Stimulated activated CD8-positive, alpha-beta memory T cell treated with anti-CD3 and anti-CD28 coated beads, Interleukin-2, amount 100 ng/mL, for 1 hour (primary cell): ENCODE results near the gene CAPN1.
"Not testable (repeated sequence)": the region's sequence is repeated elsewhere in the genome, so short reads cannot be mapped to it uniquely, and the experiment has no call there.

ENCODE experiments used
- DNase-seq, 2 donors: peaks; one replicate each; pipeline ENCODE4 v3.0.0-alpha.2; 2020; ENCODE audit warnings: low read depth in 2 of 2

Gene CAPN1

DNA sequence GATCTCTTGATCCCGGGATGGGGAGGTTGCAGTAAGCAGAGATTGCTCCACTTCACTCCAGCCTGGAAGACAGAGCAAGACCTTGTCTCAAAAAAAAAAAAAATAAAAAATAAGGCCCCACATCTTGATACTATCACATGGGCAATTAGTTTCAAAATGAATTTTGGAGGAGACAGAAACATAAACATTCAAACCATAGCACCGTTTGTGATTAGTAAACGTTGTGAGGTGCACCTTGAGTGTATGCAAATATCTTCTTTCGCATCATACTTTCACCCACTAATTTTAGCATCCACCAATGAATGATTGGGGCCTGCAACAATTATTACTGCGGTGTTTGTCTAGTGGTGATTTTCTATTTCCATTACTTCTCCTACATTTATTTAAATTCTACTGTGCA lies 22.7 kb upstream of the CAPN1 start:
- DNase-seq = no peak

DNA sequence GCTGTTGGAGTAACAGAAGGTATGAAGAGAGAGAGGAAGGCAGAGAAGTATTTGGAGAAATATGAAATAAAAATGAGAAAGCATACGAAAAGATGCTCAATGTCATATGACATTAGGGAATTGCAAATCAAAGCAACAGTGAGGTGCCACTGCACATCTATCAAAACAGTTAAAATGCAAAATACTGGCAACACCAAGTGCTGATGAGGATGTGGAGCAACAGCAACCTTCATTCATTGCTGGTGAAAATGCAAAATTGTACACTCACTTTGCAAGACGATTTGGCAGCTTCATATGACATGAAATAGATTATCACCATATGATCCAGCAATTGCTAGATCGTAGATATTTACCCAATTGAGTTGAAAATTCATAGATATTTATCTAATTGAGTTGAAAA lies 21.1 kb upstream of the CAPN1 start:
- no peak for DNase-seq

DNA sequence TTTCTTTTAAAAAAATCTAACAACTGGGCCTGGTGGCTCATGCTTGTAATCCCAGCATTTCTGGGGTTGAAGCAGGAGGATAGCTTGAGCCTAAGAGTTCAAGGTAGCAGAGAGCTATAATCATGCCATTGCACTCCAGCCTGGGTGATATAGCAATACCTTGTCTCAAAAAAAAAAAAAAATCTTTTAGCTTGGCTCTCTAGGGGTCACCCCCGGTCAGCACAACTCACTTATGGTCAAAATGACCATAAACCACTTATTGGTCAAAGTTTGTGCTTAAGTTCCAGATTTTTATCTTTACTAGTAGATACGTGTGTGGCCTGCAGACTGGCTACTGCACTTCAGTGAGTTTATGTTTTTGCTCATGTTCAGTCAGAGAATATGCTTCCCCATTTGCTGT lies 18.0 kb upstream of the CAPN1 start:
- DNase-seq = no peak

DNA sequence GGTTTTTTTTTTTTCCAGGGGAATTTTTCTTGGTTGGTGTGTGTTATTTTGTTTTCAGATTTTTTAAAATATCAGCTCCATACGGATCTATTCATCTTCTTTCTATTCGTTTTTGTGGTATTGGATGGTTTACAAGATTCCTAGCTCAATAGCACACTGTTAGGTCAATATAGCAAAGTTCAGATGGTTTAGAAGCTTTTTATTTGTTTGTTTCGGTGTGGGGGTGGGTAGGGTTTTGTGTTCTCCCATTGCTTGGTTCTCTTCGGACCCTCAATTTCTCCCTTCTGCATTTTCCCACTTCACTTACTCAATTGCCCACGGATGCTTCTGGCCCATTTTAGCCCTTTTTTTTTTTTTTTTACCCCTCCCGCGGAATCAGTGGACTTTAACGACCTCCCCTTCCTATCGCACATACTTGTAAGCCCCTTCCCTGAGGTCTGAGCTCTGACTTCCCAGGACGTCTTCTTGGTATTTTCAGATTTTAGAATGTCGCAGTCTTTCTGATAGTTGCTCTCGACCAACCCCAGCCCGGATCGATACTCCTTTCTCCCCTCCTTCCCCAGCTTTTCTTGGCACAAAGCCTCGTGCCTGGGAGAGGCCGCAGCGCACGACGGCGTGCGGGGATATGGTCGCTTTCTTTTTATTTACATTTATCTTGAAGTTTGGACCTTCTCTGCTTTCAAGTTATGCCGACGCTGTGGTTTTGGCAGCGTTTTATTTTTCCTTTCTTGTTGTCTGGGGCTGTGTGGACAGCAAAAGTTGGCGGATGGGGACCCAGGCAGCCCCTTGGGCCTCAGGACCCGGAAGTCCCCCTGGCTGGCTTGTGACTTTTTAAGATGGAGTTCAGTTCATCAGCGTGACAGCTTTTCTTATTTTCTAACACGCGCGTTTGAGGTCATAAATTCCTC lies 16.1 kb upstream of the CAPN1 start:
- DNase-seq = no peak

DNA sequence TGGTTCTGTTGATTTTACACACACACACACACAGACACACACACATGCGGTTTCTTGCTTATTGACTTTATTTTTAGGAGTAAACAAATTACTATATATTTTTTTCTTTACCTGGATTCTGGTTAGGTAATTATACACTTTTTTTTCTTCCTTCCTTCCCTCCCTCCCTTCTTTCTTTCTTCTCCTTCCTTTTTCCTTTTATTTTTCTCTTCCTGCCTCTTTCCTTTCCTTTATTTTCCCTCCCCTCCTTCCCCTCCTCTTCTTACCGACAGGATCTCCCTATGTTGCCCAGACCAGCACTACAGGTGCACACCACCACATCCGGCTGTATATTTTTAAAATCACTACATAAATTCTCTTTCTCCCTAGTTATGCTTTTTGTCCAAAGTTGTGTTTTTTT lies 14.8 kb upstream of the CAPN1 start:
- DNase-seq = no peak

DNA sequence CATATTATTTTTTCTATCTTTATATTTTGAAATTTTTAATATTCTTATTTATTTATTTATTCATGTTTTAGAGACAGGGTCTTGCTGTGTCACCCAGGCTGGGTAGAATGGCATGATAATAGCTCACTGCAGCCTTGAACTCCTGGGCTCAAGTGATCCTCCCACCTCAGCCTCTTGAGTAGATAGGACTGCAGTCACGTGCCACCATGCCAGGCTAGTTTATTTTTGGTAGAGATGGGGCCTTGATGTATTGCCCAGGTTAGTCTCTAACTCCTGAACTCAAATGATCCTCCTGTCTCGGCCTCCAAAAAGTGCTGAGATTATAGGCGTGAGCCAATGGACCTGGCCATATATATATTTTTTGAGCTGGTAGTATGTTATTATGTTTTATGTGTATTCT lies 14.1 kb upstream of the CAPN1 start:
- no peak for DNase-seq

DNA sequence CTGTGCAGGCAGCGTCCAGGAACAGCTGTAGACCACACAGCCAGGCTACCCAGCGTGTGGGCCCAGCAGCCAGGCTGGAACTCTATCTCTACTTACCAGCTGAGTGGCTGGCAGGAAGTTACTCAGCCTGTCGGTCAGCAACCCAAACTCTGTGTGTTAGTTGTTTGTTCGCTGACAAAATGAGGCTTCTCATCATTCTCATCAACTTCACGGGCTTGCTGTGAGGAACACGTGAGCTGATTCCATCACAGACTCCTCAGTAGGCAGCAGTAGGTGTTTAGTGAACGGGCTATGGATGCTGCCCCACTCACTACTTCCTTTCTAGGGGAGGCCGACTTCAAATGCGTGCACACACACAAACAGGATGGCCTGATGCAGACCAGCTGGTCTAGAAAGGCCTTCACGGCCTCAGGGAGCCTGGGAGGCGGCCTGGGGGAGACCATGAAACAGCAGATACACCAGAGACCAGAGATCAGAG lies 12.5 kb upstream of the CAPN1 start:
- DNase-seq = no peak

DNA sequence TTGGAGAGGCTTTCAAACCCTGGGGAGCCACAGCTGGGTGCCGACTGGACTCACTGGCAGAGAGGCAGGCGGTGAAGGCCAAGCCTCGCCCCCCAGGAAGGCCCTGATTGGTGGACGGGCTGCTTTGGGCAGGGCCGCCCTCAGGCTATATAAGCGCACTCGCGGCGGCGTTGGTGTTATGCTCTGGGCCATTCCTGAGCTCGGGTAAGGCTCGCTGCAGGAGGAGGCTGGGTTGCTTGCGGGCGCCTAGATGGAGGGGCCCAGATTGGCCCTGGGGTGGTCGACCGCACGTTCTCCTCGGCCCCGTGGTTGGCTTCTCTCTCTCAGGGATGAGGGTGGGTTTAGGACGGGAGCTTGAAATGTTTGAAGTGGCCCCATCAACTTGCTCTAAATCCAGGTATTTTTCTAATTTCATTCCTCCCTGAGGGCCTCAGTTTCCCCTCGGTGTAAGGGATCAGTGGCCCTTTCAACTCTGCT lies 11.6 kb upstream of the CAPN1 start, which contains the start of gene SPDYC:
SPDYC (plus strand) TSS at position 176 of the 477 bp plus-strand sequence. CDS start 1,125 bp downstream, outside the sequence.
- DNase-seq = no peak

DNA sequence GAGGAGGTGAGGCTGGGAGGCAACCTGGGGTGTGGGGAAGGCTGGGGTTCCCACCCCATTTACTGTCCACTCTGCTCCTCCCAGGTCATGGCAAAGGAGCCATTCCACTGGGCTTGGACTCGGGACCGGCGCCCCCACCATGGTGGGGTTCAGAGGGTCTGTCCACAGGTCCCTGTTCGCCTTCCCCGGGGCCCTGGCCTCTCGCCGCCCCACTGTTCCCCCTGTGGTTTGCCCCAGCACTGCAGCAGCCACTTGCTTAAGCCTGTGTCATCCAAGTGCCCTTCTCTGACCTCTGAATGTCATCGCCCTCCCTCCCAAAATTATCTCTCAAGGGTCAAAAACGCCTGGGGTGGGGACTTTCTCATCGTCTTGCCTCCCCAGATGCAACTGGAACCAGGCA lies 9.1 kb upstream of the CAPN1 start:
- DNase-seq = no peak

DNA sequence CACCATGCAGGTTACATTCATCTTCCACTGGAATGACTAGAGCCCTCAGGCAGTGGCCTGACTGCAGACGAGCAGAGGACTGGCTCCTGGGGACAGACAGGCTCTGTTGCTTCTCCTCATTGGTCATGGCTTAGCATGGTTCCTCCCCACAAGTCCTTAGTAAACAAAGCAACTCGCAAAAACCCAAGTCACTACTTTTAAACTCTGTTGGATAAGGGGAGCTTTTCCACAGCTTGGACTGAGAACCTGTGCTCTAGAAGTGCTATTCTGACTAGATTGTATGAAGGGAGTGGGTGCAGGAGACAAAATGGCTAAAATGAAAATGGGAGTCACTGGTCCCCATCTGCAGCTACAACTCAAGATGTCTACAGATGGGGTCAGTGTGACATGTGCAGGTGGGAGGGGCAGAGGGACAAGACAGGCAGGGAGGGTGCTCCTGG lies 7.1 kb upstream of the CAPN1 start:
- not testable (repeated sequence) for DNase-seq

DNA sequence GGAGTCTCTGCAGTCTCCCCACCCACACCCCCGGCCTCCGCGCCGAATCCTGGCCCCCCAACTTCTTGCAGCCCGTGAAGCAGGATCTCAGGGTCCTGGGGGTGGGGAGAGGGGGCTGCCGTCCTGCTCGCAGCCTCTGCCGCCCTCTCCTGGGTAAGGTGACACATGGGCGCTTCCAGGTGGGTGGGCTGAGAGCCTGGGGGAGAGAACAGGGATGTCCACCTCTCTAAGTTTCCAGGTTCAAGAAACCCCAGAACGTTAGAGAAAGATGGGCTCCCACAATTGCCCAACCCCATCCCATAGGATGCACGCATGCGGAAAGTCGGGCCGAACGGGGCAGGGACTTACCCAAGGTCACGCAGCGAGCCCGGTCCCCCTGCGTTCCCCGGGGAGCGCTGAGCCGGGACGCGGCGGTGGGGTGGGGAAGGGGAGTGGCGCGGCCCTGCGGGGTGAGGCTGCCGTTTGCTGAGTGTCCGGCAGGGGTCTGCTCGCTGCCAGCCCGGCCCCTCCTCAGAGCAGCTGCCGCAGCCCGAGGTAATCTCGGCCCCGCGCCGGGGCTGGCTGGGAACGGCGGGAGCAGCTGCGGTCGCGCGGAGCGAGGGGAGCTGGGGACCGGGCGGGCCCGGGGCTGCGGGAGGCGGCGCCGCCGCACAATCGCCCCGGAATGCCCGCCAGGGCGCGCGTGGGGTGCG lies 705 bp upstream of the CAPN1 start:
- DNase-seq = peak in 1 of 2 donors; percentile 34

DNA sequence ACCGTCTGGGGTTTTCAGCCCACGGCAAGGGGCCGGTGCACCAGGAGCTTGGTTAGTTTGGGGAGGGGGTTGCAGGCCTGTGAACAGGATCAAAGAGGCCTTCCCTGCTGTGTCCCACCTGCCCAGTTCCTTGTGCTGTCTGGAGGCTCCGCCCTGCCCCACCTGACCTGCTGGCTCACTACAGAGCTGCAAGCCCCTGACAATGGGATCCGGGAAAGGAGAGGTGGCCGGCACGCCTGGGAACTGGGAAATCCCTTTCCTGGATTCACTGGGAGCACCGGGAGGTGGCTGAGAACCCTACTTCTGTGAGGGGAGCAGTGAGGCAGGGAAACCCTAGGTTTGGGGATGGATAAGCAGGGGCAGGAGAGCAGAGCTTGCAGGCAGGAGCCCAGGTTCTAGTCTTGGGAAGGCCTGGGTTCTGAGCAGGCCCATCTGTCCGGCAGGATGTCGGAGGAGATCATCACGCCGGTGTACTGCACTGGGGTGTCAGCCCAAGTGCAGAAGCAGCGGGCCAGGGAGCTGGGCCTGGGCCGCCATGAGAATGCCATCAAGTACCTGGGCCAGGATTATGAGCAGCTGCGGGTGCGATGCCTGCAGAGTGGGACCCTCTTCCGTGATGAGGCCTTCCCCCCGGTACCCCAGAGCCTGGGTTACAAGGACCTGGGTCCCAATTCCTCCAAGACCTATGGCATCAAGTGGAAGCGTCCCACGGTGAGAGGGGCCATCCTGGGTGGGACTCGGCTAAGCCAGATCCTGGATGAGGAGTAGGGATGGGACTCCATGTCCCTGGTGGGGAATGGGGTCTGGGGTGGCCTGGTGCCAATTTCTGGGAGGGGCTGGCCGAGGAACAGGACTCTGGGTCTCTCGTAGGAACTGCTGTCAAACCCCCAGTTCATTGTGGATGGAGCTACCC lies 786 bp downstream of the CAPN1 start:
- DNase-seq = no peak

DNA sequence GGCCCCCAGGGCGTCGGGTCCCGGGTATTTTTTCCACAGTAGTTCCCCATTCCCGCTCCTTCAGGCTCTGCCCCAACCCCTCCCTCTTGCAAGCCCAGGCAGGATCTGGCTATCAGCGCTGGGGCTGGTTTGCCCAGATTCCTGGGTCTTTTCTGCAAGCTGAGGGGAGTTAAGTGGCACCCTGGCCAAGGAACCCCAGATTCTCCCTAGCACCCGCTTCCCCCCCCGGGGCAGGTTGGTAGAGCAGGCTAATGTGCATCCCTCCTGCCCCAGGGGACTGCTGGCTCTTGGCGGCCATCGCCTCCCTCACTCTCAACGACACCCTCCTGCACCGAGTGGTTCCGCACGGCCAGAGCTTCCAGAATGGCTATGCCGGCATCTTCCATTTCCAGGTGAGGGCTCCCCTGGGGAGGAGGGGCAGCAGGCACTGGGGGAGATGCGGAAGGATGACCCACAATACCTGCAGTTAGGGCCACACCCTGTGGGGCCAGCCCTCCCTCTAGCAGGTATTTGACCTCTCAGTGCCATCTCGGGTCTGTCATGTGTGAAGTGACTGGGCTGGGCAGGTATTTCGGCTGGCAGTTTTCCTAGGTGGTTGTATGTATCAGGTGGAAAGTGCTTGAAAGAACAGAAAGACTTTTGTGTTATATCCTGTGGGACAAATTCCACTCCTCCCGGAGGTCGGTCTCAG lies 1.6 kb downstream of the CAPN1 start:
- no peak for DNase-seq

DNA sequence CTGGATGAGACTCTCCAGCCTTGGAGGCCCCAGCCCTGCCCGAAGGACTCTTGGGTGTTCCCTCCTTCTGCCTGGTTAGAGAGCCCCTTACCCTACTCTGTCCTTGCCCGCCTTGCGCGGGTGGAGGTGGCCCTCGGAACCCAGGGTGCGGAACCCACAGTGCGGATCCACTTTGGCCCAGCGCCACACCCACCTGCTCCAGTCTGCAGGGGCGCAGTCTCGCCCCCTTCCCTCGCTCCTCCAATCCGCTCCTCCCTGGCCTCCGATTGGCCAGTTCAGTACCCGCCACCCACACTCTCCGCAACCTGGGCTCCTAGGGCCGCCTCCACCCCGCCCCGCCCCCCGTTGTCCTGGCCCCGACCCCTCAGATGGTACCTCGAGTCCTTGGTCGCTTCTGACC lies 2.4 kb downstream of the CAPN1 start:
- DNase-seq = no peak

DNA sequence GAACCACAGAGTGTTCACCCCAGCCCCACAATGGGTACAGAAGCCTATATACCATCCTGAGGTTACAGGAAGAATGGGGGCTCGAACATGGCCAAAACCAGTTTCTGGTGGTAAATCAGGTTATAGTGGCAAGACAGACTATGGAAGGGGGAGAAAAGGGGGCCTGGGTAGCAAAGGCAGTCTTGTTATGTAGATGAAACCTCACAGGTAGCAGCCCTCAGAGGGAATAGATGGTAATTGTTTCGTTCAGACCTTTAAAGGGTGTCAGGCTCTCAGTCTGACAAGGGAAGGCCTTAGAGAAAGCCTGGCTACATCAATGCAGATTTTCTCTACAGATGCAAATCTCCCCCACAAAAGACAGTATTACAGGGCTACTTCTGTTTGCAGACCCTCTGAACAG lies 3.4 kb downstream of the CAPN1 start:
- DNase-seq = no peak

DNA sequence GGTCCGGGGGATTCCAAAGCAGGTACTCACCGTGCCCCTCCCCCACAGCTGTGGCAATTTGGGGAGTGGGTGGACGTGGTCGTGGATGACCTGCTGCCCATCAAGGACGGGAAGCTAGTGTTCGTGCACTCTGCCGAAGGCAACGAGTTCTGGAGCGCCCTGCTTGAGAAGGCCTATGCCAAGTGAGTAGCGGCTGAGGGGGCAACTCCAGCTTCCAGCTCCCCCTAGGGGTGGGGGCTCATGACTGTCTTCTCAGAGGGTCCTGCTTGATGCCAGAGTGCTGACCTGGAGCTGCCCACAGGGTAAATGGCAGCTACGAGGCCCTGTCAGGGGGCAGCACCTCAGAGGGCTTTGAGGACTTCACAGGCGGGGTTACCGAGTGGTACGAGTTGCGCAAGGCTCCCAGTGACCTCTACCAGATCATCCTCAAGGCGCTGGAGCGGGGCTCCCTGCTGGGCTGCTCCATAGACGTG lies 4.2 kb downstream of the CAPN1 start:
- DNase-seq = no peak

DNA sequence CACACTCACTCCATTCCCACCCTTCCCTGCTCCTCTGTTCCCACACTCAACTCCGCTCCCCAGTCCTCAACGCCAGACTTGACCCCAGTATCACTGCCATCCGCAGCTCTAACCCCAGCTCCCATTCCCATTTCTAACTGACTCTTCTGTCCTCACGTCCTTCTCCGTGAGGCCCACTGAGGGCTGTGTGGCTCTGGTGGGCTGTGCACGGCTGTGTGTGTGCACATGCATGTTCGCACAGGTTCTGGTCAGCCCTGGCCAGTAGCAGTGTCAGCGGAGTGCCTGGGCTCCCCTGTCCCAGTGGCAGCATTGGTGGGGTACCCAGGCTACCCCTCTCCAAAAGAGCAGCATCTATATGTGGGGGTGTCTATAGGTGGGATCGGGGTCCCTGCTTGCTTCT lies 5.0 kb downstream of the CAPN1 start:
- no peak for DNase-seq

DNA sequence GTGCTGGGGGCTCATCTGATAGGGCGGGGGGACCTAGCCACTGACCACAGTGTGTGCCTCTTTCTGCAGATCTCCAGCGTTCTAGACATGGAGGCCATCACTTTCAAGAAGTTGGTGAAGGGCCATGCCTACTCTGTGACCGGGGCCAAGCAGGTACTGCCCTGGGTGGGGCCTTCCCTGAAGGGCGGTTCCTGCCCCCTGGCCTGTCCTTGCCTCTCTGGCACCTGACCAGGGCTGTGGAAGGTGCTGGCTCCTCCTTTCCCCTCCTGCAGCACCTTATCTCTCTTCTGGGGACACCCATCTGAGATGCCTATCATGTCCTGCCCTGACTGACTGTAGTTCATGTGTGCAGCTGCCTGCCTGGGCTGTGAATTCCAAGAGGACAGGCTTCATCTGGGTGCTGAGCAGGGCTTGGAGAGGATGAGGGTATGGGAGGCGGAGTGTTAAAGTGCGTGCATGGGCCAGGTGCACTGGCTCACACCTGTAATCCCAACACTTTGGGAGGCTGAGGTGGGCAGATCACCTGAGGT lies 5.5 kb downstream of the CAPN1 start:
- no peak for DNase-seq

DNA sequence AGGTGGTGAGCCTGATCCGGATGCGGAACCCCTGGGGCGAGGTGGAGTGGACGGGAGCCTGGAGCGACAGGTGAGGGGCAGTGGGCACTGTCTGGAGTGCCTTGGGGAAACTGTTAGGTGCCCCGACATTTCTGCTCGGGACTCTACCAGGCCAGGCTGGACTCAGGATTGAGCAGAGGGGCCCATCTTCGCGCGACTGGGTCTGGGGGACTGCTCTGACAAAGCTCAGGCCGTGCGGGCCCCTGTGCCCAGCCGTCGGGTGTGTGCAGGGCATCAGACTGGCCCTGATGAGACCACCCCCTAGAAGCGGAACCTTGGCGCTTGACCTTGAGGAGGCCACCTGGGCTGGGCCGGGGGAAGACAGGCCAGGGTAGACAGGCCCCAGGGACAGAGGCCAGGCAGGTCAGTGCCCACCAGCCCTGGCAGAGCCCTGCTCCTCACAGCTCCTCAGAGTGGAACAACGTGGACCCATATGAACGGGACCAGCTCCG lies 6.3 kb downstream of the CAPN1 start:
- no peak for DNase-seq

DNA sequence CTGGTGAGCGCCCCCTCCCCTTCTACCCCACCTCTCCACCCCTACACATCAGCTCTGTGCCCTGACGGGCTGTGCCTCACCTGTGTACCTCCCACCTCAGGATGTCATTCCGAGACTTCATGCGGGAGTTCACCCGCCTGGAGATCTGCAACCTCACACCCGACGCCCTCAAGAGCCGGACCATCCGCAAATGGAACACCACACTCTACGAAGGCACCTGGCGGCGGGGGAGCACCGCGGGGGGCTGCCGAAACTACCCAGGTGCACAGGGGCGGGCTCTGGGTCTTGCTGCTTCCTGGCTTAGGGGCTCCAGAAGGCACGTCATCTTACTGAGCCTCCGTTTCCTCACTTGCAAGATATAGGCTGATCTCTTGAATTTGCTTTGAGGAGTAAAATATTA lies 6.8 kb downstream of the CAPN1 start:
- DNase-seq = no peak

DNA sequence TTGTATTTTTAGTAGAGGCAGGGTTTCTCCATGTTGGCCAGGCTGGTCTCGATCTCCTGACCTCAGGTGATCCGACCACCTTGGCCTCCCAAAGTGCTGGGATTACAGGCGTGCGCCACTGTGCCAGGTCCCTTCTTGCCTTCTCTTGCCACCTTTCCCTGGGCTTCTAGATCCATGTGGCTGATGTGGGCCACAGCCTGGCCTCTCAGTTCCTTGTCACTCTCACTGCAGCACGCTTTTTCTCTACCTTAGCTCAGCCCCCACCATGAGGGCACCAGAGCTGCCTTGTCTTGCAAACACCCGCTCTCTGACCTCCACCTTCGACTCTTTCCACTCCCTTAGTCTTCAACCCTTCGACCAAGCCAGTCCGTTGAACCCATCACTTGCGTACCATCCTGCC lies 7.5 kb downstream of the CAPN1 start:
- DNase-seq = no peak
